ENCODE measurements around the gene TK1. TPM values are rescaled to one million over a fixed set of nuclear protein-coding genes. Genes with fewer than 3 reads are reported as not detected.
"Not testable (repeated sequence)": the region's sequence is repeated elsewhere in the genome, so short reads cannot be mapped to it uniquely, and the experiment has no call there.

TK1 gene
- polyA plus RNA-seq, 12 donors = 13.7 to 24.0 (median 18.0) TPM; not detected in 1

DNA sequence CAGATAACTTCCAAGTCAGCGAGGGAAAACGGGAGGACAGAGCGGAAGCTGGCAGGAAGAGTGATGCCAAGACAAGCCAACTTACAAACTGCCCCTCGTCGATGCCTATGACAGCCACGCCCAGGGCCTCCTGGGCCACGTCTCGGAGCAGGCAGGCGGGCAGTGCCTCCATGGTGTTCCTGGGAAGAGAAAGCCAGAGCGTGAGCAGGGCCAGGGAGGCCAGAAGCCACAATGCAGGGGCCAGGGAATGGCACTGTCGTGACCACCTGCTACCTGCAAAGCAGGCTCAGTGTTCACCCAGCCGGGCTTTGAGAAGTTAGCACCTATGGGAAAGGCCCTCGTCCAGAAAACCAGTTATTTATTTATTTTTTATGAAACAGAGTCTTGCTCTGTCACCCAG lies 4.3 kb downstream of the TK1 start:
- no peak for DNase-seq

DNA sequence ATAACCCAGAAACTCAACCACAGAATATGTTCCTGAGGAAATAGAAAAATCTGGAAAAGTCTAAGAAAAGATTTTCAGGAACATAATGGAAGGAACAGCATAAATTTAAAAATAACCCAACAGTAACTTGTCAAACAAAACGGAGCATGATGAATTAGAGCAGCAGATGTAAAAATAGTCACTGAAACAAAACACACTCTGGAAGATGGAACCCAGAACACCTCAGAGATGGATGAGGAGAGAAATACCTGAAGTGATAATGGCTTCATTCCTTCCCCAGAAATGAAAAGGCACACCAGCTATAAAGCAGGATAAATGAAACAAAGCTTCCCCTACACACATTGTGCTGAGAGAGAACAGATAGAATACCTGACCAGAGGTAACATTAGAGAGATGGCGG lies 6.3 kb downstream of the TK1 start:
- DNase-seq = no peak

GRCh38 chr17:78180083-78180482 lies 6.8 kb downstream of the TK1 start:
- no peak for DNase-seq

DNA sequence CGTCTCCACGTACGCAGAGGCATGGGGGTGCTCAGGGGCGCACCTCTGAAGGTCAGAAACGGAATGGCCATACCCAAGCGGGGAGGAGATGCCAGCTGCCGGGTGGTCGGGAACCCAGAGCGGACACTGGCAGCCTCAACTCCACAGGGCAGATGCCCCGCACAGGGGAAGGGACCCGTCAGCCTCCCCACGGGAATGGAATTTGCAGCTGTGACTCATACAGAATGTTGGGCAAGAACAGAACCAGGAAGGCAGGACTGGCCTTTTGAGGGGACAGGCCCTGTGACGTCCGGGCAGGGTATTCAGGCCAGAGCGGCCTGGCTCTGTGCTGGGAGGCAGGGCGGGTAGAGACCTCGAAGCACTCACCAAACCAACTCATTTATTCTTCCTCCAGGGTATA lies 7.5 kb downstream of the TK1 start:
- DNase-seq = no peak

GRCh38 chr17:78176548-78177025 lies 10.3 kb downstream of the TK1 start:
- peak; percentile 65 for DNase-seq

DNA sequence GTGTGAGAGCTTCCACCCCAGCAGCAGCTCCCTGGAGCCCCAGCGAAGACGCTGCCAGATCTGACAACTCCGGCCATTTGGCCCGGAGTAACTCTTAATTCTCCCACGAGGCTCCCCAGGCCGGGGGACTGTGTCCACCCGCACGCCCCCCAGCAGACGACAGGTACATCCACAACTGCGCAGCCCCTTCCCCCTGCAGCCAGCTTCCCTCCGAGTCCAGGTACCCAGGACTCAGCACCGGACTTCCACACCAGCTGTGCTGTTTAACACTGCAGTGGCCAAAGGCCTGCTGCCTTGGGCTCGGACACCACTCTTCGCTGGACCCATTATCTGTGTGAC lies 11.2 kb downstream of the TK1 start:
- no peak for DNase-seq

DNA sequence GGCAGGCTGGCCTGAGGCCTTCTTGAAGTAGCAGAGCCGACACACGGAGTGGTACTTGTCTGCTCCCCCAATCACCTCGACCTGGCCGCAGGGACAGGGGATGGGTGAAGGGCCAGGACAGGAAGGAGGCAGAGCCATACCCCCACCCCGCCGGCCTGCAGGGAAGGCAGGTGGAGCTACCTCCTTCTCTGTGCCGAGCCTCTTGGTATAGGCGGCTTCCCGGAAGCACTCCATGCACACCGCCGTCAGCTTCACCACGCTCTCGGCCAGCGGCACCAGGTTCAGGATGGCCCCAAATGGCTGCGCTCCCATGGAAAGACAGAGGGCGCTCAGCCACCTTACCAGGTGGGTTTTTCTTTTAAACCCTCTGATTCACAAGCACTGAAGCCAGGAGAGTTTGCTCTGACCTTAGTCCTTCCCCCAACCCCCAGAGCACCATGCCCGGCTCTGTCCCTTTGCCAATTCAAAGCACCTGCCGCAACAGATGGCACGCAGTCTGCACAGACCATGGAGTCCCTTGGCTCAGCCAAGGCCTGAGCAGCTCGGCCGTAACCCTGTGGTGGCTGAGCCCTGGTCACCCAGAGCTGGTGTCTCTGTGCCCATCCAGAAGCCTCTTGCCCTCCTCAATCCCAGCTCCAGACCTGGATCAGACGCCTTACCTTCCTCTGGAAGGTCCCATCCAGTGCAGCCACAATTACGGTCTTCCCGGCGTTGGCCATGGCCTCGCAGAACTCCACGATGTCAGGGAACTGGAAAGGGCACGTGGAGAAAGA lies 11.8 kb downstream of the TK1 start:
- DNase-seq = no peak

- DNase-seq = no peak
These were observed 12.4 kb downstream of the TK1 start for GRCh38 chr17:78174346-78174869.

- no peak for DNase-seq
These were observed 13.6 kb downstream of the TK1 start for GRCh38 chr17:78173097-78173715.

DNA sequence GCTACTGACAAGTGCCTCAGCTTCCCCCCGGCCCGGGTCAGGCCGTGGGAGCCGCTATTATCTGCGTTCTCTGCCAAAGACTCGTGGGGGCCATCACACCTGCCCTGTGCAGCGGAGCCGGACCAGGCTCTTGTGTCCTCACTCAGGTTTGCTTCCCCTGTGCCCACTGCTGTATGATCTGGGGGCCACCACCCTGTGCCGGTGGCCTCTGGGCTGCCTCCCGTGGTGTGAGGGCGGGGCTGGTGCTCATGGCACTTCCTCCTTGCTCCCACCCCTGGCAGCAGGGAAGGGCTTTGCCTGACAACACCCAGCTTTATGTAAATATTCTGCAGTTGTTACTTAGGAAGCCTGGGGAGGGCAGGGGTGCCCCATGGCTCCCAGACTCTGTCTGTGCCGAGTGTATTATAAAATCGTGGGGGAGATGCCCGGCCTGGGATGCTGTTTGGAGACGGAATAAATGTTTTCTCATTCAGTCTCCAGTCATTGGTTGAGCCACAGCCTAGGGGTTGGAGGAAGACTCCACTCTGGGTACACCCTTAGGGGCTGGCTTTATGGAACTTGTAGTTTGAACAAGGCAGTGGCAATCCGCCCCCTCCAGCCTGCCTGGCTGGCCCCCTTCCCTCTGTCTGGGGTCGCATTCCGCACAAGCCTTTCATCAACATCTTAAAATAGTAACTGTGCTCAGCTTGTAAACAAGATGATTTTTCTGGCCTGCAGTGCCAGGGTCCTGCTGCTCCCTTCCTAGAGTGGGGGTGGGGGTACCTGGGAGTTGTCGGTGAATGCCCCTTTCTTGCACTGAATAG lies 14.4 kb downstream of the TK1 start:
- no peak for DNase-seq

DNA sequence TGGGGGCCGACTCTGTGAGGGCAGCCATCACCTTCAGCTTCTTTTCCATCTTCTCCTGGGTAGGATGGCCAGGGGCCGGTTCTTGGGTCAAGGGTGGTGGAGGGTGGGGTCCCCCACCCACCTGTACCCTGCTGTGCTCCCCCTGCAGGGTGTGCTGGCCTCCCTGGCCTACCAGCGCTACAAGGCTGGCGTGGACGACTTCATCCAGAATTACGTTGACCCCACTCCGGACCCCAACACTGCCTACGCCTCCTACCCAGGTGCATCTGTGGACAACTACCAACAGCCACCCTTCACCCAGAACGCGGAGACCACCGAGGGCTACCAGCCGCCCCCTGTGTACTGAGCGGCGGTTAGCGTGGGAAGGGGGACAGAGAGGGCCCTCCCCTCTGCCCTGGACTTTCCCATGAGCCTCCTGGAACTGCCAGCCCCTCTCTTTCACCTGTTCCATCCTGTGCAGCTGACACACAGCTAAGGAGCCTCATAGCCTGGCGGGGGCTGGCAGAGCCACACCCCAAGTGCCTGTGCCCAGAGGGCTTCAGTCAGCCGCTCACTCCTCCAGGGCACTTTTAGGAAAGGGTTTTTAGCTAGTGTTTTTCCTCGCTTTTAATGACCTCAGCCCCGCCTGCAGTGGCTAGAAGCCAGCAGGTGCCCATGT lies 15.1 kb downstream of the TK1 start:
- not testable (repeated sequence) for DNase-seq

- DNase-seq = no peak
These were observed 15.9 kb downstream of the TK1 start for GRCh38 chr17:78170692-78171590.

- DNase-seq = no peak
These were observed 17.7 kb downstream of the TK1 start for GRCh38 chr17:78168903-78169793.

GRCh38 chr17:78168242-78168902 lies 18.5 kb downstream of the TK1 start, which contains the start of gene SYNGR2:
TSS of gene SYNGR2 (plus strand) at chr17:78168581. CDS start at chr17:78168617, 36 bp downstream.
- no peak for DNase-seq

GRCh38 chr17:78166416-78166815 lies 20.4 kb downstream of the TK1 start:
- DNase-seq = no peak

- no peak for DNase-seq
These were observed 21.9 kb downstream of the TK1 start for GRCh38 chr17:78164748-78165607.

DNA sequence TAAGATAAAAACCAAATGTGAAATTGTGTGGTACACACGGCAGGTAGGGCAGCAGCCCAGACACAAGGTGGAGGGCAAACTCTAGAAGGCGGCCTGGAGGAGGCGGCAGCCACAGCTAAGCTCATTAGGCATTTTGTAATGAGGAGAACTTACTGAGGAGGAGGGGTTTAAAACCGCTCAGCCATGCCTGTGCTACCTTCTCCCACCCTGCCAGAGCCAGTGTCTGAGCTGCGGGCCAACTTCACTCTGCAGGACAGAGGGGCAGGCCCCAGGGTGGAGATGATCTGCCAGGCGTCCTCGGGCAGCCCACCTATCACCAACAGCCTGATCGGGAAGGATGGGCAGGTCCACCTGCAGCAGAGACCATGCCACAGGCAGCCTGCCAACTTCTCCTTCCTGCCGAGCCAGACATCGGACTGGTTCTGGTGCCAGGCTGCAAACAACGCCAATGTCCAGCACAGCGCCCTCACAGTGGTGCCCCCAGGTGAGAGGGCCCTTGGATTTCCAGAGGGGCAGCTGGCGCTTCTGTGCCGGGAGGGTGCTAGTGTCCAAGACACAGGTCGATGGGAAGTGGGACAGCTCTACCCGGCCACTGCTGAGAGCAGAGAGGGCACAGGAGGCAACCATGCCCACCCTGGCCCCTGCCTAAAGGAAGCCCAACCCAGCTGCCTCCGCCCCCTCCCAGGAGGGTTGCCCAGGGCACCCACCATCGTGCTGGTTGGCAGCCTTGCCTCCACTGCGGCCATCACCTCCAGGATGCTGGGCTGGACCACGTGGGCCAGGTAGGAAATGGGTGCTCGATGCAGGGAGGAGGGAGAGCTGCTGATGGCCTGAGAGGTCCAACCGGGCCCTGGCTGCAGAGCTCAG lies 22.7 kb downstream of the TK1 start:
- DNase-seq = no peak
